BJ (cell line): Measurements from ENCODE around the gene KMT2C. TPM values are rescaled to one million over a fixed set of nuclear protein-coding genes. Genes with fewer than 3 reads are reported as not detected.

Experiments
- CTCF ChIA-PET: fragments of 350-600 bp; formaldehyde crosslinking; extraction: SDS; loops from one replicate; lab custom pipeline; 2021; ENCODE audit warnings: antibody characterized with exemption, inconsistent platforms; lab: Yijun Ruan, JAX
- POLR2A ChIA-PET: fragments of 300-600 bp; sonication (Branson Sonifier 250); formaldehyde crosslinking; extraction: SDS; loops from one replicate; lab custom pipeline; 2021; ENCODE audit warnings: antibody characterized with exemption; lab: Charles Lee
- DNase-seq: peaks from one replicate; pipeline ENCODE4 v3.0.0-alpha.2; 2011; ENCODE audit warnings: low read depth
- H3K27me3 ChIP-seq: 2 replicates; pipeline ENCODE4 v1.6.0; 2011; ENCODE audit warnings: low read length; ENCODE audit not compliant: control insufficient read depth, insufficient read depth
- H3K36me3 ChIP-seq: 2 replicates; pipeline ENCODE4 v1.5.1; 2011; ENCODE audit warnings: low read length; ENCODE audit not compliant: control insufficient read depth, insufficient read depth
- H3K4me3 ChIP-seq: 2 replicates; pipeline ENCODE4 v1.5.1; 2011; ENCODE audit warnings: low read depth, mild to moderate bottlenecking, control low read depth, low read length
- polyA plus RNA-seq: library from polyadenylated mRNA; depleted of rRNA; stranded (reverse); fragments of >200 nt; gene quantifications from 2 replicates; pipeline ENCODE4 v1.2.3, GENCODE V29; 2011
- TF ChIP-seq, protein P1 (sequence below): IDR thresholded peaks from 2 replicates; pipeline ENCODE4 v1.5.1; 2011; ENCODE audit warnings: low read depth, mild to moderate bottlenecking, control low read depth, inconsistent platforms, low read length, moderate library complexity; ENCODE audit not compliant: insufficient read depth

Gene KMT2C
- polyA plus RNA-seq, 1 experiment: 6.9 TPM

DNA sequence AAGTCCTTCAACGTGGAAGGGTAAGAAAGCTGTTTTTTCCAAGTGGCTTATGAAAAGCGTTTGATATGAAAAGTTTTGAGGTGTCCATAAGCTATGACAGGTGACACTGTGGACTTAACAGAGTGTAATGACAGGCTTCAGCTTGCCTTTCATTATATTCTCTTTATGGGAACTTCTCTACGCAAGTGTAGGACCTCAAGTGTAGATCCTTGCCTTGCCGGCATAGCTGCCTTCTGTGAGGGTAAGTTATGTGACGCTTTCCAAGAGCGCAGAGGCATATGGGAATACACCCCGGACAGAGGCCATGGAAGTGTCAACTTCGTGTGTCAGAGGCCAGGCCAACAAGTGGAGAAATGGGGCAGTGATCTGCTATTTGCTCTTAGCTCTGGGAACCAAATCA, 318.4 kb downstream of the KMT2C start:
- TF ChIP-seq, protein P1, sequence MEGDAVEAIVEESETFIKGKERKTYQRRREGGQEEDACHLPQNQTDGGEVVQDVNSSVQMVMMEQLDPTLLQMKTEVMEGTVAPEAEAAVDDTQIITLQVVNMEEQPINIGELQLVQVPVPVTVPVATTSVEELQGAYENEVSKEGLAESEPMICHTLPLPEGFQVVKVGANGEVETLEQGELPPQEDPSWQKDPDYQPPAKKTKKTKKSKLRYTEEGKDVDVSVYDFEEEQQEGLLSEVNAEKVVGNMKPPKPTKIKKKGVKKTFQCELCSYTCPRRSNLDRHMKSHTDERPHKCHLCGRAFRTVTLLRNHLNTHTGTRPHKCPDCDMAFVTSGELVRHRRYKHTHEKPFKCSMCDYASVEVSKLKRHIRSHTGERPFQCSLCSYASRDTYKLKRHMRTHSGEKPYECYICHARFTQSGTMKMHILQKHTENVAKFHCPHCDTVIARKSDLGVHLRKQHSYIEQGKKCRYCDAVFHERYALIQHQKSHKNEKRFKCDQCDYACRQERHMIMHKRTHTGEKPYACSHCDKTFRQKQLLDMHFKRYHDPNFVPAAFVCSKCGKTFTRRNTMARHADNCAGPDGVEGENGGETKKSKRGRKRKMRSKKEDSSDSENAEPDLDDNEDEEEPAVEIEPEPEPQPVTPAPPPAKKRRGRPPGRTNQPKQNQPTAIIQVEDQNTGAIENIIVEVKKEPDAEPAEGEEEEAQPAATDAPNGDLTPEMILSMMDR: no peak
- H3K4me3 ChIP-seq: no peak overlapping the region
- peaks cover 19% of the 10 kb centered on the region for H3K36me3 ChIP-seq
- H3K27me3 ChIP-seq: no peaks in the 10 kb centered on the region
- ChIA-PET POLR2A (no interaction called here), CTCF (interaction anchor here (1.3 to 1.5 kb wide), 2 partner anchors 9 to 29 kb away, joined by 3 read pairs; no protein-coding TSS in a partner anchor)
- DNase-seq: no peak

GRCh38 chr7:152115021-152115718, 320.6 kb downstream of the KMT2C start:
- DNase-seq: no peak
- POLR2A ChIA-PET: no interaction called here
- CTCF ChIA-PET: no interaction called here
- Histone ChIP-seq H3K36me3 (peaks cover 12% of the 10 kb centered on the region), H3K27me3 (no peaks in the 10 kb centered on the region), H3K4me3 (no peak overlapping the region)
- TF ChIP-seq, protein P1: no peak

DNA sequence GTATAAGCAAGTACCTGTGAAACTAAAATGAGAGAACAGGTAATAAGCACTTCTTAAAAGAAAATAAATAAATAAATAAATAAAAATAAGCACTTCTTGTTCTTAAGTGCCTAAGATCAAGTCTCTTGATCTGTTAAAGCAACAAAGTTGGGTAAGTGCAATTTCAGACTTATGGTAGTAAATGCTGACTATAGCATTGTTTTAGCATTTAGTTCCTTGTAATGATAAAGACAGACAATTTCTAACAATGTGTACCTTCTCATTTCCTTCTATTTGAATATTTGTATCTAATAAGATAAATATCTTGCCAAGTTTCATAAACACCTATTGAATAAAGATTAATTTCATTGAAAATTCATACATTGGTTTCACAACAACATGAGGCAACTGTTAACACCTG, 323.0 kb downstream of the KMT2C start:
- CTCF ChIA-PET: interaction anchor here (0.8 kb wide), 1 partner anchor 22 kb away, joined by 3 read pairs; no protein-coding TSS in a partner anchor
- Histone ChIP-seq H3K4me3 (no peak overlapping the region), H3K36me3 (peaks cover 8% of the 10 kb centered on the region), H3K27me3 (no peaks in the 10 kb centered on the region)
- TF ChIP-seq, protein P1: no peak
- POLR2A ChIA-PET: no interaction called here
- no peak for DNase-seq

- no peak for DNase-seq
- POLR2A ChIA-PET: no interaction called here
- Histone ChIP-seq H3K36me3 (peaks cover 2% of the 10 kb centered on the region), H3K27me3 (no peaks in the 10 kb centered on the region), H3K4me3 (no peak overlapping the region)
- TF ChIP-seq, protein P1: no peak
- CTCF ChIA-PET: no interaction called here
Observed at GRCh38 chr7:152108359-152108758, 327.4 kb downstream of the KMT2C start.

DNA sequence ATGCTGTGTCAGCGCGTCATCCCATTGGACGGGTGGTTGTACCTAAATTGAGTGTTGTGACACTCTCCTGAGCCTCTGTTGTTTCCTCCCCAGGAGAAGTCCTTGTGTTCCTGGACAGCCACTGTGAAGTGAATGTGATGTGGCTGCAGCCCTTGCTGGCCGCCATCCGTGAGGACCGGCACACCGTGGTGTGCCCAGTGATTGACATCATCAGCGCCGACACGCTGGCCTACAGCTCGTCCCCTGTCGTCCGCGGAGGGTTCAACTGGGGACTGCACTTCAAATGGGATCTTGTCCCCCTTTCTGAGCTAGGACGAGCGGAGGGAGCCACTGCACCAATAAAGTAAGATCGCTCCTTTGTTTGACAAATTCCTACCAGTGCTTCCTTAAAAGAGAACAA, 327.9 kb downstream of the KMT2C start:
- H3K4me3 ChIP-seq: no peak overlapping the region
- ChIA-PET POLR2A (no interaction called here), CTCF (no interaction called here)
- no peak for DNase-seq
- H3K36me3 ChIP-seq: peaks cover 2% of the 10 kb centered on the region
- TF ChIP-seq, protein P1: no peak
- no peaks in the 10 kb centered on the region for H3K27me3 ChIP-seq
